Measurements from ENCODE around the gene LONP1.
"Not testable (repeated sequence)": the region's sequence is repeated elsewhere in the genome, so short reads cannot be mapped to it uniquely, and the experiment has no call there.

DNA sequence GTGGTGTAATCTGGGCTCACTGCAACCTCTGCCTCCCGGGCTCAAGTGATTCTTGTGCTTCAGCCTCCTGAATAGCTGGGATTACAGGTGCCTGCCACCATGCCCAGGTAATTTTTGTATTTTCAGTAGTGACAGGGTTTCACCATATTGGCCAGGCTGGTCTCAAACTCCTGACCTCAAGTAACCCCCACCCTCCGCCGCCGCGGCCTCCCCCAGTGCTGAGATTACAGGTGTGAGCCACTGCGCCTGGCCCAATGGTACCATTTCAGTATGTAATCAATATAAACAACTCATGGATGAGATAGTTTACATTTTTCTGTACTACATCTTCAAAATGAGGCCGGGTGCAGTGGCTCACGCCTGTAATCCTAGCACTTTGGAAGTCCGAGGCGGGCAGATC is 25.1 kb upstream of the LONP1 start:
- TF ChIP-seq, protein P1, sequence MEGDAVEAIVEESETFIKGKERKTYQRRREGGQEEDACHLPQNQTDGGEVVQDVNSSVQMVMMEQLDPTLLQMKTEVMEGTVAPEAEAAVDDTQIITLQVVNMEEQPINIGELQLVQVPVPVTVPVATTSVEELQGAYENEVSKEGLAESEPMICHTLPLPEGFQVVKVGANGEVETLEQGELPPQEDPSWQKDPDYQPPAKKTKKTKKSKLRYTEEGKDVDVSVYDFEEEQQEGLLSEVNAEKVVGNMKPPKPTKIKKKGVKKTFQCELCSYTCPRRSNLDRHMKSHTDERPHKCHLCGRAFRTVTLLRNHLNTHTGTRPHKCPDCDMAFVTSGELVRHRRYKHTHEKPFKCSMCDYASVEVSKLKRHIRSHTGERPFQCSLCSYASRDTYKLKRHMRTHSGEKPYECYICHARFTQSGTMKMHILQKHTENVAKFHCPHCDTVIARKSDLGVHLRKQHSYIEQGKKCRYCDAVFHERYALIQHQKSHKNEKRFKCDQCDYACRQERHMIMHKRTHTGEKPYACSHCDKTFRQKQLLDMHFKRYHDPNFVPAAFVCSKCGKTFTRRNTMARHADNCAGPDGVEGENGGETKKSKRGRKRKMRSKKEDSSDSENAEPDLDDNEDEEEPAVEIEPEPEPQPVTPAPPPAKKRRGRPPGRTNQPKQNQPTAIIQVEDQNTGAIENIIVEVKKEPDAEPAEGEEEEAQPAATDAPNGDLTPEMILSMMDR (IDR thresholded peaks at IDR 0.05), result not testable (repeated sequence)
- not testable (repeated sequence) for TF ChIP-seq EZH2 (IDR thresholded peaks at IDR 0.05)
